HuH-7.5 (cell line): ENCODE data around the gene TSPOAP1.

Source experiments
- DNase-seq: peaks from one replicate; pipeline ENCODE4 v3.0.0; 2011; ENCODE audit warnings: low spot score

Gene TSPOAP1

GRCh38 chr17:58302171-58302918 is 26.2 kb downstream of the TSPOAP1 start:
- no peak for DNase-seq

- no peak for DNase-seq
Observed at GRCh38 chr17:58301504-58302150, 27.0 kb downstream of the TSPOAP1 start.

- no peak for DNase-seq
Observed at GRCh38 chr17:58300336-58300735, 28.3 kb downstream of the TSPOAP1 start.

GRCh38 chr17:58294034-58294433 is 34.6 kb downstream of the TSPOAP1 start:
- no peak for DNase-seq

GRCh38 chr17:58291246-58291645 is 37.3 kb downstream of the TSPOAP1 start:
- no peak for DNase-seq

- DNase-seq, result no peak
Observed at GRCh38 chr17:58289869-58290268, 38.7 kb downstream of the TSPOAP1 start.

- DNase-seq, result no peak
Observed at GRCh38 chr17:58285422-58285810, 43.2 kb downstream of the TSPOAP1 start.

GRCh38 chr17:58284613-58285421 is 43.8 kb downstream of the TSPOAP1 start:
- no peak for DNase-seq

GRCh38 chr17:58283674-58284612 is 44.7 kb downstream of the TSPOAP1 start:
- no peak for DNase-seq

- DNase-seq, result no peak
Observed at GRCh38 chr17:58282442-58282841, 46.2 kb downstream of the TSPOAP1 start.

GRCh38 chr17:58281511-58282011 is 47.0 kb downstream of the TSPOAP1 start:
- DNase-seq, result no peak

GRCh38 chr17:58280480-58281217 is 47.9 kb downstream of the TSPOAP1 start, which contains the start of gene MPO:
Gene MPO (minus strand): TSS chr17:58280935. CDS start chr17:58280758, 177 bp downstream.
- DNase-seq, result no peak

- DNase-seq, result no peak
Observed at GRCh38 chr17:58279736-58280479, 48.7 kb downstream of the TSPOAP1 start.

- DNase-seq, result no peak
Observed at GRCh38 chr17:58279016-58279711, 49.4 kb downstream of the TSPOAP1 start.

GRCh38 chr17:58278661-58279015 is 50.0 kb downstream of the TSPOAP1 start:
- DNase-seq, result no peak

- DNase-seq, result no peak
Observed at GRCh38 chr17:58277802-58278595, 50.6 kb downstream of the TSPOAP1 start.

- no peak for DNase-seq
Observed at GRCh38 chr17:58277107-58277801, 51.3 kb downstream of the TSPOAP1 start.

GRCh38 chr17:58276423-58276822 is 52.2 kb downstream of the TSPOAP1 start:
- no peak for DNase-seq
